Renal cortex interstitium (tissue), 11 donors: ENCODE measurements around the gene GPR22. TPM values are rescaled to one million over a fixed set of nuclear protein-coding genes. Genes with fewer than 3 reads are reported as not detected.

Source experiments
- DNase-seq, 11 donors: peaks; one replicate each; pipeline ENCODE4 v3.0.0-alpha.2; 2013; ENCODE audit warnings: low read depth in 9 of 11, low spot score in 4 of 11; ENCODE audit errors: extremely low read depth in 1 of 11
- polyA plus RNA-seq, 3 donors: library from polyadenylated mRNA; unstranded; fragments of 120-200 nt; gene quantifications; one replicate each; pipeline ENCODE4 v1.2.1, GENCODE V29; 2013; ENCODE audit not compliant: insufficient read length in 3 of 3

The GPR22 gene
- polyA plus RNA-seq, 3 donors, result 0.22 to 0.36 (median 0.31) TPM

DNA sequence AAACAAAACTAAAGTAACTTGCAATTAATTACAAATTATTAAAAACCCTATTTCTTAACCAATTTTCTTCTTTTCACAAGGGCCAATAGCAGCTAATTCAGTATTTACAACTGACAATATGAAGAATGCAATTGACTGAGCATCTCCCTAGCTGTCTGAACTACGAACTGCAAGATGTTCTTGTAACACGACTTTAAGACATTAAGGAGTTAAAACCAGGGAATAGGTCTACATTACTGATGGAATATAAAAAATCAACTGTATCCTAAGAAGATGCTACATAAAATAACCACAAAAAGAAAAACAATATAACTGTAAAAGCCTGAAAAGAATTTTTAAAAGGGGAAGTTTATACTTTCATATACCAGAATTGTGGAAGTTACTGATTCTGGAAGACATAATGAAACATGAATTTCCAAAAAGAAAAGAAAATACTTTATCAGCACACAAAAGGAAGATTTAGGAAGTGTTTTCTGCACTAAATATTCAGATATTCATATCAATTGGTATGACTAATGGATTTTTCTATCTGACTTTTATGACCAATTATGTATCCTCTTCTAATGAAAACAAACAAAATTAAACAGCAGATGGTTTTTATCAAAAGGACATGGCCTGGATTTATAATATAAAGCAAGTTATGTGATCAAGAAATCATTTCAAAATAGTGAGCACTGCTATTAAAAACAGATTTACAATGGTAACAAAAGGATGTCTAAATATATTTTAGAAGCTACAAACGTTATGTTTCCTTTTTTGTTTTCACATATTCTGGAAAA, 1.6 kb downstream of the GPR22 start:
- DNase-seq, result no peak

DNA sequence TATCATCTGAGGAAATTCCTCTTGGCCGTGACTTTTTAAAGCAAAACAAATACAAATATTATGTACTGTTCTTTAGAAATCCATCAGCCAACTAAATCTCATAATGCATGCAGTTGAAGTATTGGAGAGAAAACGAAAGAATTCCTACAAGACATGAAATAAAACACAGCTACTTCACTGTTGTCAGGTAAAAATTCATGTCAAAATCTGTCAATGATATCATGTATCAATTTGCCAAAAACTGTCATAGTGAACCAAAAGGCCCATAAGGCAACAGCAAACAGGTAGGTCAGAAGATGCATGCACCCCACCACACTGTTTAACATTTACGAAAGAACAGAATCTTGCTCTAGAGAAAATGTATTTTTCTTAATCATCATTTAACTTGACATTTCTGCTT, 2.3 kb downstream of the GPR22 start:
- DNase-seq, result no peak

DNA sequence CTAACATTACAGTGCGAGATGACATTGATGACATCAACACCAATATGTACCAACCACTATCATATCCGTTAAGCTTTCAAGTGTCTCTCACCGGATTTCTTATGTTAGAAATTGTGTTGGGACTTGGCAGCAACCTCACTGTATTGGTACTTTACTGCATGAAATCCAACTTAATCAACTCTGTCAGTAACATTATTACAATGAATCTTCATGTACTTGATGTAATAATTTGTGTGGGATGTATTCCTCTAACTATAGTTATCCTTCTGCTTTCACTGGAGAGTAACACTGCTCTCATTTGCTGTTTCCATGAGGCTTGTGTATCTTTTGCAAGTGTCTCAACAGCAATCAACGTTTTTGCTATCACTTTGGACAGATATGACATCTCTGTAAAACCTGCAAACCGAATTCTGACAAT, 4.3 kb downstream of the GPR22 start:
- no peak for DNase-seq

DNA sequence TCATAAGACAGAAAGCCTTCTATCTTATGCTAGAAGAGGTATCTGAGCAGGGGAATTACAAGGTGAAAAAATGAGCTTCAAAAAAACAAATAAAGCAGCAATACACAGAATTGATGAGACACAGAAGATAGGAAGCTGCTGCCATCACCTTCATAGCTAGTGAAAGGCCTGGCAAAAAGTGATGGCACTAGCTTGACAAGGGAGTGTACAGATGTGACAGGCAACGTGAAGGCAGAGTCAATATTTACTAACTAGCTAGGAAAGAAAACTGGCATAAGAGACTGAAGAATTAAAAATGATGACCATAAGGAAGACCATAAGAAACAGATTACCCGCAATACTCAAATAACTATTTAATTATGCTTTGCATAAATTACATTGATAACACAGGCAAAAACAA, 9.4 kb downstream of the GPR22 start:
- DNase-seq, result no peak

DNA sequence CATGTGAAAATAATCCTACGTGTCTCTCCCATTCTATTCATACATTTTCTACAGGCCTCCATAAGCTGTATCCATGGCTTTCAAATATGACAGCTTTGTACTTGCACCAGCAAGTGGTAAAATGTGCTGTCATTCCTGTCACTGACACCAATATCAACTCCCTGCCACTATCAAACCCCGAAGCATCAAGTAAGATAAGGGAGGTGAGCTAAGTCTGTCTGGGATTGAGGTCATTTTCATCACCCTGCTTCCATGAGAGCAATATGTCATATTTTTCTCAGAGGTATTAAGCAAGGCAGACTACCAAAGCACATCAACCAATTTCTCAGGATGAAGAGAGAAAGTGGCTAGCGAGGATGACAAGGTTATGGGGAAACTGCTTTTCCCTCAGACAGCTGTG, 11.1 kb downstream of the GPR22 start:
- DNase-seq, result no peak

DNA sequence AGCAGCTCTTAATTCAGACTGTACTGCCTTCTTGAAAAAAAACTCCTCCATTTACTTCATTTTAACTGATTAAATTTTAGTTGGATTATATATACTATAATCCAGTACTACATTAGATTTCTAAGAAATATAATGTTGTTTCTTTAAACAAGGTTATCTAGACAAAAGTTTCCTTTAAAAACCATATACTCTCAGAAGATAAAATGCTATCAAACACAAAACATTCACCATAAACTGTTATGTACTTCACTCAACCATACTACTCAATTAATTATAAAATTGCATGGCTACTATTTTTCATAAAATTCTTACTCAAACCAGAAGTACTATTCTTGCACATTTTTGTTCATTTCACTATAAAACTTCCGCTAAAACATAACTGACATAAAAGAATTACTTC, 12.7 kb downstream of the GPR22 start:
- no peak for DNase-seq

DNA sequence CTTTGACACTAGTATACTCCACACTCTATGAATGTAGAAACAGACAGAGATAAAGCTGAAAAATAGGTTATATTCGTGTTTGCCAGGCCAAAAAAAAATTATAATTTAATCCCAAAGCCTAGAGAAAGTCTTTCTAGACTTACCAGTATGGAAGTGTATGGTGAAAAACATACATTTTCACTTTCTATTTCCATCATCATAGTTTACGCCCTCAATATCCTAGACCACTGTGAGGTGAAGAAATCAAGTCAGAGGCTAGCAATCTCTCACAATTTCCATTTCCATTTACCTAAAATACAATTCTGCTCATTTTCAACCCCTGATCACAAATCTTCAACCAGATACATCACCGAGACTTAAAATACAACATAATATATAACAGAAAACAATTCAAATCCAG, 16.2 kb downstream of the GPR22 start:
- no peak for DNase-seq

DNA sequence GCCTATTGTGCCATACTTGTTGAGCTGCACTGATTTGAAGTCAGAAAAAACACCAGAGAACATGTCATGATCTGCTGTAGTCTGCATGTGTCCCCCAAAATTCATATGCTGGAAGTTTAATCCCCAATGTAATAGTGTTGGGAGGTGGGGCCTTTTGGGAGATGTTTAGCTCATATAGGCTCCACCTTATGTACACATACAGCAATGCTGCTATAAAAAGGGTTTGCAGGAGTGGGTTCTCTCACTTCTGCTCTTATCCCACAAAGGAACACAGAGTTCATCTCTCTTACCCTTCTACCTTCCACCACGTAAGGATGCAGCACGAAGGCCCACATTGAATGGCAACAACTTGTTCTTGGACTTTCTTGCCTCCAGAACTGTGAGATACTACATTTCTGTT, 23.0 kb downstream of the GPR22 start:
- no peak for DNase-seq

DNA sequence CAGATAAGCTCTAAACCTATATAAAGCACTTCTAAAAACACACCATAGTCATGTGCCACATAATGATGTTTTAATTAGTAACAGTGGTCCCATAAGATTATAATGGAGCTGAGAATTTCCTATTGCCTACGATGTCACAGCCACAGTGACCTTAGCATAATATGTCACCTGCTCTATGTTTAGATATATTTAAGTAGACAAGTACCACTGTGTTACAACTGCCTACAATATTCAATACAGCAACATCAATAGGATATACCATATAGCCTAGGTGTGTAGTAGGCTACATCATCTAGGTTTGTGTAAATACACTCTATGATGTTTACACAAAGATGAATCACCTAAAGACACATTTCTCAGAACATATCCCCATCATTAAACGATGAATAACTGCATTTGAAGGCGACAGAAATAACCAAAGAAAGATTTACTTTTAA, 24.5 kb downstream of the GPR22 start:
- no peak for DNase-seq

DNA sequence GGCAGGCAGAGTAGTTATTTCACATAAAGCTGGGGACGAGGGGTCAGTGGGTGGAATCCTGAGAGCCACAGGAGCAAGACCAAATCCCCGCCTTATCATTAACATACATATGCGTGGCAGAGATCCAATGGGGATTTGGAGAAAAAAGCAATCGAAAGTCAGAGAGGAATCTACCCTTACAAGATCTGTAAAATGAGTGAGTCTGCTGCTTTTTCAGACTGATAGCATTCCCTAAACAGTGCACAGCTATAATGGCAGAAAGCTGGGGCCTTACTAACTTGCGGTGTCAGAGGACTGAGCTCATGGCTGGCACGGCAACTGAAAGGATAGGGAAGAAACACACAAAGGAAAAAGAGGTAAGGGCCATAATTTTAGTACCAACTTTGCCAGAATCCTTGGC, 25.0 kb downstream of the GPR22 start:
- no peak for DNase-seq

DNA sequence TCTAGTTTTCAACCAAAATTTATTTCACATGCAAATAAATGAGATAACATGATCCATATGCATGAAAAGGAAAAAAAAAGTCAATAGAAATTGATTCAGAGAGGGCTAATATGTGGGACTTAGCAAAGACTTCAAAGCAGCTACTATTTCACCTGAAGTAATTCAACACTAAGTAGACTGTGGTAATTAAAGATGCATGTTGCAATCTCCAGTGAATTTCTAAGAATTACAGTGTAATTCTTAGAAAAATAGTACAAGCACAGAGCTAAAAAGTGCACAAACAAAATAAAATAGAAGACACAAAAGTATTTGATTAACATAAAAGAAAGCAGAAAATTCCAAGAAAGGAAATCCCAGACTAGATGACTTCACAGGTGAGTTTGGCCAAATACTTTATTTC, 25.7 kb downstream of the GPR22 start:
- DNase-seq, result no peak

DNA sequence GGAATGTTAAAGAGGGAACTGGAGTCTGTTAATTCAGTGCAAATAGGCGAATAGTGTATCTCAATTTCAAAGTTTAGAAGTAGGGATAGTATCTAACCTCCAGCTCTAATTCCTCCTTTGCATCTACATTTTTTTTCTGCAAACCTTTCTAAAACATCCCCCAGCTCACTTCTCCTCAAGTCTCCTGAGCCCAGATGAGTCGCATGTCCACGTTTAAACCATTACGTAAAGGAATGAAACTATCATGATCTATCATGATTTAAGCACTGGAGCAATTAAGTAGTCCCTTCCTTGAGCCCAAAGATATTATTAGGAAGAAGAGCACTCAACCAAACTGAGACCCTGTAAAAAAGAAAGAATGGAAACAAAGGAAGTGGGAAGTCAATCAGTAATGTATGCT, 29.9 kb downstream of the GPR22 start:
- DNase-seq, result no peak

DNA sequence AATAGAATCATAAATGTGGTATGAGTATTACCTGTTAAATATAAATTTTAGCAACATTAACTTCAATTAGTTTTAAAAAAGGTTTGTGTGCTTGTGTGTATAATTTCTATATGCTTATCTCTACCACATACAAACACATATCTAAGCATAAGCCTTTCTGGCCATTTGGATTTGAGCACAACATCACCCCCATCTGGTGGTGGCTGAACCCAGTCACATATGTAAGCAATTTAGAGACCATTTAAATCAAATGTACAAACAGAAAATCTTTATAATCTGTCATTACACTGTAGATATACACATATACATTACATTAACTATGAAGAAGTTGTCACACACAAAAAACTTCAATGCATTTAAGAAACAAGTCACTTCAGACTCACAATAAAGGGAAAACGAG, 31.7 kb downstream of the GPR22 start:
- no peak for DNase-seq

DNA sequence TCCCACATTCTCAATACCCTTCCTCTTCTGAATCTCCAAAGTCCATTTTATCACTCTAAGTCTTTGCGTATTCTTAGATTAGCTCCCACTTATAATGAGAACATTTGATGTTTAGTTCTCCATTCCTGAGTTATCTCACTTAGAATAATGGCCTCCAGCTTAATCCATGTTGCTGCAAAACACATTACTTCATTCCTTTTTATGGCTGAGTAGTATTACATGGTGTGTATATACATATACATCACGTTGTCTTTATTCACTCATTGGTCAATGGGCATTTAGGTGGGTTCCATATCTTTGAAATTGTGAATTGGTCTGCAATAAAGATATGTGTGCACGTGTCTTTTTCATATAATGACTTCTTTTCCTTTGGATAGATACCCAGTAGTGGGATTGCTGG, 32.3 kb downstream of the GPR22 start:
- no peak for DNase-seq

DNA sequence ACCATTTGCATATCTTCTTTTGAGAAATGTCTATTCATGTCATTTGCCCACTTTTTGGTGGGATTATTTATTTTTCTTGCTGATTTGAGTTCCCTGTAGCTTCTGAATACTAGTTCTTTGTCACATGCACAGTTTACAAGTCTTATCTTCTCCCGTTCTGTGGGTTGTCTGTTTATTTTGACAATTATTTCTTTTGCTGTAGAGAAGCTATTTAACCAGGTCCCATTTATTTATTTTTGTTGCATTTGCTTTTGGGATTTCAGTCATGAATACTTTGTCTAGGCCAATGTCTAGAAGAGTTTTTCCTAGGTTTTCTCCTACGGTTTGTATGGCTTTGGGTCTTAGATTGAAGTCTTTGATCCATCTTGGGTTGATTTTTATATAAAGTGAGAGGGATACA, 32.9 kb downstream of the GPR22 start:
- DNase-seq, result no peak

DNA sequence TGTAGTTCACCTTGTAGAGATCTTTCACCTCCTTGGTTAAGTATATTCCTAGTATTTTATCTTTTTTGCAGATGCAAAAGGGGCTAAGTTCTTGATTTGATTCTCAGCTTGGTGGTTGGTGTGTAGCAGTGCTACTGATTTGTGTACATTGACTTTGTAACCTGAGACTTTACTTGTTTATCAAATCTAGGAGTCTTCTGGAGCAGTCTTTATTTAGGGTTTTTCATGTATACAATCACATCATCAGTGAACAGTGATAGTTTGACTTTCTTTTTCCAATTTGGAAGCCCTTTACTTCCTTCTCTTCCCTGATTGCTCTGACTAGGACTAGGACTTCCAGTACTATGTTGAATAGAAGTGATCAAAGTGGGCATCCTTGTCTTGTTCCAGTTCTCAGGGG, 33.8 kb downstream of the GPR22 start:
- DNase-seq, result no peak

DNA sequence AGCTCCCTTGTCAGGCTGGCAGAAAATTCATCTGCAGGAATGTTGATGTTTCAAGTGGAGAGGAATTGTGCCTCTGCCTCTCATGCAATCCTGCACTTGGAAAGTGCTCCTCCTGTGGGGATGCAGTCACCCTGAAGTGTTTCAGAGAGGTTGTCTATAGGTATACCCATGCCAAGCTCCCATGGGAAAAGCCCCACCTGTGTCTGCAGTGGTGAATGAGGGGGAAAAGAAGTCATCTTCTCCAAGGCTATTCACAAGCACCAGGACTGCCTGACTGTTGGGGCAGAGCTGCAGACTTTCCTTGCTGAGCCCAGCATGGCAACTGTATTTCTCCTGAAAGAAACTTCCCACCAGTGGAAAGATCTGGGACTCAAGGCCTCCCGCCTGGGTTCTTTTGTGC, 35.5 kb downstream of the GPR22 start:
- no peak for DNase-seq

DNA sequence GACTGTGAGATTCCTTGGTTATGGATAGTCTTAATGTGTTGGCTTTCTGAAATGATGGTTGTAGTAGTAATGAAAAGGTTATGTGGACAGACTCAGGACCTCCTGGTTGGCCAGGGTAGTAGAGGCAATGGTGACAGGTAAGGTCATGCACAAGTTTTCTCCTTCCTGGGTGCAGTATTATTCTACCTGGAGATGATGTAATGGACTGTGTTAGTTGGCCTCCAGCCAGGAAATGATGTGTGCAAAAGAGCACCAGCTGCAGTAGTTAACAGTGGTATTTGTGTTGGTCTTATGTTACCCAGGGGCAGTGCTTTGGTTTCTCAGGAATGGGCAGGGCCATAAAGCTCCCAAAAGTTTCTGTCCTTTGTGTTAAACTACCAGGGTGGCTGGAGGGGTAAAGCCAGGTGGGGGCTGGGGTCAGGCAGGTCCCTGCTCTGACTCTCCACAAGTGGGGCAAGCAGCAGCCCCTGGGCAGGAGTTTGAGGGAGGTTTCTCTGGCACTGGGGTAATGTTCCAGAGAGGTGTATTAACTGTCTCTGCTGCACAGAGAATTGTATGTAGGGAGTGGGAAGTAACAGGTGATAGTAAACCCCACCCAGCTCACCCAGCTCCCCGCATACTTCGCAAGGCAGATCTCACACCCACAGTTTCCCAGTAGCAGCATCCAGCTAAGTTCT, 36.3 kb downstream of the GPR22 start:
- DNase-seq, result peak in 4 of 11 donors; percentile 1 to 40 (median 12)

DNA sequence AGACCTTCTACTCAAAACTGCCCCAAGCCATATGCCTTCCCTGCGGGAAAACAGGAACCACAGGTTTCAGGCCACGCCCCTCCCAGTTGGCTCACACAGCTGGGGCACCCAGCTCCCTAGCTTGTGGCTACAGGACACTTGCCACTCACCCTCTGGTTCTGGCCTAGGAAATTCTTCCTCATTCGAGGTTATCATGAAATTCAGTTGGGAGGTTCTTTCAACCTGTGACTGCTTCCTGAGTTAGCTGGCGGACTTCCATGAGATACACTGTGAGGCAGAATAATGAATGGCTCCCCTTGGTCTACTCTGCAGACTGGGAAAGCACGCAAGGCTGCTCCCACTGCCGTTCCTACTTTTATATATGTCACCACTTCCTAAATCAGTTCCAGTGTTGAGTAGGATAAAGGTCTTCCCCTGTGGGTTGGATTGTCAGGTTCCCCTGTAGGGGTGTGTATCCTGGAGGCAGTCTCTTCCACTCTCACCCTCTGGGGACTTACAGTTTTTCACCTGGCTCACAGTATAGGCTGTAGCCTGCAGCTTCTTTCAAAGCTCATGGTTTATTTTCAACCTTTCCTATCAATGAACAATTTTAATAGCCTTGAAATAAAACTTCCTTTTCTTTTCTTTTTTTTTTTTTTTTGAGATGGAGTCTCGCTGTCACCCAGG, 37.0 kb downstream of the GPR22 start:
- DNase-seq, result peak in 6 of 11 donors; percentile 4 to 31 (median 12)
